ENCODE data around the gene ABCA1. TPM values are rescaled to one million over a fixed set of nuclear protein-coding genes. Genes with fewer than 3 reads are reported as not detected.

ABCA1 gene
- total and polyA plus RNA-seq, 2 of the 4 experiments (the other 2 are of a cell fraction), result 5.8 to 52.2 TPM

- in situ Hi-C loops (cut with MboI; ENCODE audit: low sequenced_read_pairs), result no loop called here
These were observed 125.0 kb downstream of the ABCA1 start for GRCh38 chr9:104802906-104803305.

More at GRCh38 chr9:104802906-104803305, 125.0 kb downstream of the ABCA1 start:
- DNase-seq (no peak), ATAC-seq (ENCODE audit: low read depth) (no peak)
- dilution Hi-C loops (cut with HindIII; ENCODE audit: low sequenced_read_pairs, unreplicated experiment), result no loop called here
- Histone ChIP-seq H3K9me3 (ENCODE audit: control insufficient read depth, insufficient read depth, low read length) (no peaks in the 10 kb centered on the region), H3K14ac (replicated peaks; ENCODE audit: low read depth, low read length) (no peak overlapping the region), H3K18ac (ENCODE audit: low read depth, low read length) (no peak overlapping the region), H3K36me3 (ENCODE audit: control insufficient read depth, insufficient read depth, low read length) (peaks cover 72% of the 10 kb centered on the region), H2BK20ac (ENCODE audit: low read depth, low read length) (no peak overlapping the region), H2AK5ac (ENCODE audit: low read depth, low read length) (no peak overlapping the region), H3K4ac (ENCODE audit: low read depth, low read length) (no peak overlapping the region), H3K27ac (ENCODE audit: insufficient read depth, low read length) (no peak overlapping the region), H3K27me3 (ENCODE audit: control insufficient read depth, insufficient read depth, low read length) (no peaks in the 10 kb centered on the region), H2BK120ac (ENCODE audit: low read depth, low read length) (no peak overlapping the region), H4K5ac (ENCODE audit: low read depth, low read length) (no peak overlapping the region), H4K8ac (ENCODE audit: low read depth in 2 of 2, low read length in 2 of 2) (no peak overlapping the region), H3K23ac (ENCODE audit: low read depth, low read length) (no peak overlapping the region), H4K91ac (ENCODE audit: insufficient read depth, low read depth, low read length) (no peak overlapping the region), H2AK9ac (replicated peaks; ENCODE audit: low read depth, low read length, poor library complexity) (no peak overlapping the region), H2BK5ac (ENCODE audit: low read depth, low read length, poor library complexity, severe bottlenecking) (no peak overlapping the region), H3K79me1 (ENCODE audit: low read depth in 1 of 2, low read length in 2 of 2) (no peaks in the 10 kb centered on the region; a peak in 1 of 4 replicates), H2BK15ac (ENCODE audit: low read depth, low read length) (no peak overlapping the region), H3K9me1 (ENCODE audit: insufficient read depth, low read length) (peaks cover 4% of the 10 kb centered on the region), H4K20me1 (ENCODE audit: insufficient read depth, low read length) (0 out of 2 replicates have a peak, but pooled peaks cover 3% of the 10 kb centered on the region), H2AFZ (replicated peaks; ENCODE audit: low read length, poor library complexity) (no peak overlapping the region), H3K56ac (ENCODE audit: extremely low read depth, insufficient read depth, low read length) (no peak overlapping the region), H3K4me2 (ENCODE audit: low read depth, low read length) (no peak overlapping the region), H3K4me1 (ENCODE audit: control insufficient read depth, insufficient read depth, low read length) (no peaks in the 10 kb centered on the region), H3K4me3 (ENCODE audit: insufficient read depth, low read depth, low read length) (no peak overlapping the region), H3K9ac (ENCODE audit: low read depth, low read length) (no peak overlapping the region)
- no TSS peak for BruUV-seq (replicated peaks)
- ChIA-PET POLR2A (ENCODE audit: unreplicated experiment) (no interaction called here), CTCF (no interaction called here)
- TF ChIP-seq RAD21 (IDR thresholded peaks at IDR 0.05; ENCODE audit: low read length), result no peak
- TF ChIP-seq RCOR1 (IDR thresholded peaks at IDR 0.05; ENCODE audit: insufficient replicate concordance, low read length), result no peak
- no peak for TF ChIP-seq RFX5 (IDR thresholded peaks at IDR 0.05; ENCODE audit: low read depth, low read length)
- TF ChIP-seq POLR2A (IDR thresholded peaks at IDR 0.05; ENCODE audit: low read depth, low read length), result no peak
- TF ChIP-seq NFE2L2 (IDR thresholded peaks at IDR 0.05; ENCODE audit: low read depth, low read length), result no peak
- no peak for TF ChIP-seq BHLHE40 (IDR thresholded peaks at IDR 0.05; ENCODE audit: low read depth, low read length)
- no peak for TF ChIP-seq CEBPB (IDR thresholded peaks at IDR 0.05; ENCODE audit: low read depth, low read length)
- TF ChIP-seq MXI1 (IDR thresholded peaks at IDR 0.05; ENCODE audit: borderline replicate concordance, low read depth, low read length), result no peak
- no peak for TF ChIP-seq MAZ (IDR thresholded peaks at IDR 0.05; ENCODE audit: borderline replicate concordance, low read depth, low read length)
- no peak for TF ChIP-seq ELK1 (IDR thresholded peaks at IDR 0.05; ENCODE audit: borderline replicate concordance, low read depth, low read length)
- no peak for TF ChIP-seq CTCF (conservative IDR thresholded peaks at IDR 0.05; ENCODE audit: low read depth, low read length)
- whole genome bisulfite sequencing, 2 experiments (ENCODE audit: extremely low coverage in 2 of 2, insufficient read length in 1 of 2), result no CpG with 5 or more reads among the region's 2 CpGs
- intact Hi-C loops (cut with micrococcal nuclease), result no loop called here
